Neuronal stem cell (in vitro differentiated cells): ENCODE data around the gene IGSF6.

ENCODE experiments used
- DNase-seq: peaks from one replicate; pipeline ENCODE4 v3.0.0-alpha.2; 2013; ENCODE audit warnings: low spot score
- H2AFZ ChIP-seq: one replicate; pipeline ENCODE4 v1.6.1; 2013; ENCODE audit warnings: mild to moderate bottlenecking, low read length, inconsistent platforms
- H2AK5ac ChIP-seq: 2 replicates; pipeline ENCODE4 v1.6.1; 2013; ENCODE audit warnings: low read depth, mild to moderate bottlenecking, inconsistent platforms, low read length, moderate library complexity, mixed read lengths
- H2BK120ac ChIP-seq: 2 replicates; pipeline ENCODE4 v1.6.1; 2013; ENCODE audit warnings: low read depth, mild to moderate bottlenecking, inconsistent platforms, low read length, moderate library complexity, mixed read lengths
- H2BK12ac ChIP-seq: one replicate; pipeline ENCODE4 v1.6.1; 2013; ENCODE audit warnings: low read length, inconsistent platforms
- H2BK15ac ChIP-seq: 2 replicates; pipeline ENCODE4 v1.6.1; 2013; ENCODE audit warnings: mild to moderate bottlenecking, low read length, inconsistent platforms, mixed read lengths
- H2BK5ac ChIP-seq: one replicate; pipeline ENCODE4 v1.6.1; 2013; ENCODE audit warnings: inconsistent platforms, mild to moderate bottlenecking, low read length, moderate library complexity
- H3K14ac ChIP-seq: one replicate; pipeline ENCODE4 v1.6.1; 2013; ENCODE audit warnings: low read length, inconsistent platforms
- H3K18ac ChIP-seq: 2 replicates; pipeline ENCODE4 v1.6.1; 2013; ENCODE audit warnings: low read length, inconsistent platforms
- H3K23ac ChIP-seq: 2 replicates; pipeline ENCODE4 v1.6.1; 2013; ENCODE audit warnings: low read depth, mild to moderate bottlenecking, mixed read lengths, low read length, inconsistent platforms; ENCODE audit not compliant: poor library complexity
- H3K27ac ChIP-seq: replicated peaks from 3 replicates; pipeline ENCODE4 v1.5.1; 2013; ENCODE audit warnings: low read length, inconsistent platforms
- H3K27me3 ChIP-seq, 3 experiments: 2 replicates each; pipeline ENCODE4 v1.6.1; 2013; ENCODE audit warnings: low read length in 3 of 3, mild to moderate bottlenecking in 2 of 3, inconsistent platforms in 1 of 3, low read depth in 1 of 3, mixed read lengths in 1 of 3, moderate library complexity in 1 of 3; ENCODE audit not compliant: control insufficient read depth in 3 of 3, insufficient read depth in 3 of 3
- H3K36me3 ChIP-seq, 2 donors: replicated peaks in 1 of 2; 2 replicates each; pipeline ENCODE4 v1.6.1; 2013; ENCODE audit warnings: low read length in 2 of 2; ENCODE audit not compliant: control insufficient read depth in 2 of 2, insufficient read depth in 2 of 2
- H3K4ac ChIP-seq: 2 replicates; pipeline ENCODE4 v1.6.1; 2013; ENCODE audit warnings: inconsistent platforms, mild to moderate bottlenecking, low read length, moderate library complexity
- H3K4me1 ChIP-seq, 2 donors: 1 replicate in 1 of 2; 2 replicates in 1 of 2; pipeline ENCODE4 v1.6.1; 2013; ENCODE audit warnings: low read length in 2 of 2, low read depth in 1 of 2; ENCODE audit not compliant: control insufficient read depth in 2 of 2, insufficient read depth in 1 of 2
- H3K4me2 ChIP-seq: one replicate; pipeline ENCODE4 v1.6.1; 2013; ENCODE audit warnings: mild to moderate bottlenecking, low read length, inconsistent platforms; ENCODE audit not compliant: insufficient read depth, poor library complexity, severe bottlenecking
- H3K4me3 ChIP-seq, 2 donors: 2 replicates each; pipeline ENCODE4 v1.5.1; 2013; ENCODE audit warnings: low read length in 2 of 2, mild to moderate bottlenecking in 2 of 2, inconsistent platforms in 1 of 2, moderate library complexity in 1 of 2
- H3K79me1 ChIP-seq: one replicate; pipeline ENCODE4 v1.6.1; 2013; ENCODE audit warnings: low read depth, mild to moderate bottlenecking, inconsistent platforms, low read length, moderate library complexity
- H3K9ac ChIP-seq: one replicate; pipeline ENCODE4 v1.6.1; 2013; ENCODE audit warnings: mild to moderate bottlenecking, low read depth, low read length, inconsistent platforms; ENCODE audit not compliant: poor library complexity
- H3K9me3 ChIP-seq, 2 donors: replicated peaks in 1 of 2; 2 replicates each; pipeline versions ENCODE3 to v1.6.1; 2013; ENCODE audit warnings: low read length in 2 of 2, mild to moderate bottlenecking in 2 of 2, inconsistent platforms in 1 of 2, low read depth in 1 of 2, mixed read lengths in 1 of 2, moderate library complexity in 1 of 2; ENCODE audit not compliant: control insufficient read depth in 2 of 2, insufficient read depth in 1 of 2
- H4K8ac ChIP-seq: one replicate; pipeline ENCODE4 v1.6.1; 2013; ENCODE audit warnings: low read depth, mild to moderate bottlenecking, inconsistent platforms, low read length, moderate library complexity
- H4K91ac ChIP-seq: one replicate; pipeline ENCODE4 v1.6.1; 2013; ENCODE audit warnings: low read length, low read depth, mild to moderate bottlenecking, inconsistent platforms; ENCODE audit not compliant: poor library complexity
- WGBS, 2 donors: extraction: QIAGEN DNeasy Blood & Tissue Kit; methylation state at CpG; one replicate each; pipeline ENCODE4 v1.1.7; 2013; ENCODE audit warnings: missing lambda C conversion rate in 2 of 2, mixed read lengths in 1 of 2; ENCODE audit not compliant: insufficient read length in 2 of 2, insufficient replicate concordance in 1 of 2; ENCODE audit errors: extremely low coverage in 2 of 2; 5-methylcytosine and 5-hydroxymethylcytosine counted together

The IGSF6 gene

GRCh38 chr16:21603928-21604327 lies 48.5 kb downstream of the IGSF6 start:
- DNase-seq, result no peak
- no peak overlapping the region for H2BK15ac ChIP-seq
- no peak overlapping the region for H3K4me3 ChIP-seq
- WGBS, 2 donors, result no CpG with 5 or more reads among the region's 3 CpGs
- H4K91ac ChIP-seq, result no peak overlapping the region
- no peak overlapping the region for H2AFZ ChIP-seq
- H2AK5ac ChIP-seq, result no peak overlapping the region
- H2BK5ac ChIP-seq, result no peak overlapping the region
- no peak overlapping the region for H2BK120ac ChIP-seq
- no peak overlapping the region for H2BK12ac ChIP-seq
- no peak overlapping the region for H3K27ac ChIP-seq
- H3K9ac ChIP-seq, result no peak overlapping the region
- no peak overlapping the region for H3K4me2 ChIP-seq
- H3K36me3 ChIP-seq, result peaks cover 0 to 10% of the 10 kb centered on the region in 2 donors
- no peak overlapping the region for H3K23ac ChIP-seq
- H3K9me3 ChIP-seq, result no peaks in the 10 kb centered on the region
- no peak overlapping the region for H3K18ac ChIP-seq
- peaks cover 6 to 9% of the 10 kb centered on the region in 2 donors for H3K4me1 ChIP-seq
- no peaks in the 10 kb centered on the region for H3K79me1 ChIP-seq
- H3K4ac ChIP-seq, result no peak overlapping the region
- no peak overlapping the region for H3K14ac ChIP-seq
- H4K8ac ChIP-seq, result no peak overlapping the region
- no peaks in the 10 kb centered on the region for H3K27me3 ChIP-seq

- H3K18ac ChIP-seq, result no peak overlapping the region
- no peak overlapping the region for H2BK15ac ChIP-seq
- WGBS, 2 donors, result no CpG with 5 or more reads among the region's 3 CpGs
Measured at GRCh38 chr16:21602785-21603184, 49.6 kb downstream of the IGSF6 start.

GRCh38 chr16:21600031-21600773 lies 52.2 kb downstream of the IGSF6 start:
- Histone ChIP-seq H4K8ac (no peak overlapping the region), H3K9ac (peak overlapping the region; percentile 50), H2AK5ac (no peak overlapping the region), H3K4me1 (peaks cover 0 to 12% of the 10 kb centered on the region in 2 donors), H4K91ac (no peak overlapping the region), H3K4me3 (peak overlapping the region; percentile 94 to 98), H2BK12ac (no peak overlapping the region), H3K18ac (peak overlapping the region; percentile 88), H2AFZ (peak overlapping the region; percentile 96), H3K9me3 (no peaks in the 10 kb centered on the region), H2BK120ac (no peak overlapping the region), H3K14ac (peak overlapping the region; percentile 58), H3K27ac (peak overlapping the region; percentile 96), H3K27me3 (no peaks in the 10 kb centered on the region), H3K4ac (no peak overlapping the region), H3K79me1 (no peaks in the 10 kb centered on the region), H2BK5ac (no peak overlapping the region), H3K23ac (no peak overlapping the region), H3K36me3 (peaks cover 0 to 8% of the 10 kb centered on the region in 2 donors), H2BK15ac (no peak overlapping the region), H3K4me2 (peak overlapping the region; percentile 72)
- no peak for DNase-seq
- WGBS, 2 donors, result no CpG with 5 or more reads among the region's 52 CpGs

More at GRCh38 chr16:21602785-21603184, 49.6 kb downstream of the IGSF6 start:
- Histone ChIP-seq H2BK120ac (no peak overlapping the region), H2BK12ac (no peak overlapping the region), H2AFZ (no peak overlapping the region), H3K4me1 (peaks cover 1 to 9% of the 10 kb centered on the region in 2 donors), H3K9ac (no peak overlapping the region), H3K4me3 (no peak overlapping the region), H3K79me1 (no peaks in the 10 kb centered on the region), H2AK5ac (no peak overlapping the region), H3K4ac (no peak overlapping the region), H3K9me3 (no peaks in the 10 kb centered on the region), H3K27ac (no peak overlapping the region), H3K27me3 (no peaks in the 10 kb centered on the region), H3K23ac (no peak overlapping the region), H2BK5ac (no peak overlapping the region), H3K36me3 (peaks cover 0 to 10% of the 10 kb centered on the region in 2 donors), H4K91ac (no peak overlapping the region), H3K14ac (no peak overlapping the region), H3K4me2 (no peak overlapping the region), H4K8ac (no peak overlapping the region)
- DNase-seq, result no peak

DNA sequence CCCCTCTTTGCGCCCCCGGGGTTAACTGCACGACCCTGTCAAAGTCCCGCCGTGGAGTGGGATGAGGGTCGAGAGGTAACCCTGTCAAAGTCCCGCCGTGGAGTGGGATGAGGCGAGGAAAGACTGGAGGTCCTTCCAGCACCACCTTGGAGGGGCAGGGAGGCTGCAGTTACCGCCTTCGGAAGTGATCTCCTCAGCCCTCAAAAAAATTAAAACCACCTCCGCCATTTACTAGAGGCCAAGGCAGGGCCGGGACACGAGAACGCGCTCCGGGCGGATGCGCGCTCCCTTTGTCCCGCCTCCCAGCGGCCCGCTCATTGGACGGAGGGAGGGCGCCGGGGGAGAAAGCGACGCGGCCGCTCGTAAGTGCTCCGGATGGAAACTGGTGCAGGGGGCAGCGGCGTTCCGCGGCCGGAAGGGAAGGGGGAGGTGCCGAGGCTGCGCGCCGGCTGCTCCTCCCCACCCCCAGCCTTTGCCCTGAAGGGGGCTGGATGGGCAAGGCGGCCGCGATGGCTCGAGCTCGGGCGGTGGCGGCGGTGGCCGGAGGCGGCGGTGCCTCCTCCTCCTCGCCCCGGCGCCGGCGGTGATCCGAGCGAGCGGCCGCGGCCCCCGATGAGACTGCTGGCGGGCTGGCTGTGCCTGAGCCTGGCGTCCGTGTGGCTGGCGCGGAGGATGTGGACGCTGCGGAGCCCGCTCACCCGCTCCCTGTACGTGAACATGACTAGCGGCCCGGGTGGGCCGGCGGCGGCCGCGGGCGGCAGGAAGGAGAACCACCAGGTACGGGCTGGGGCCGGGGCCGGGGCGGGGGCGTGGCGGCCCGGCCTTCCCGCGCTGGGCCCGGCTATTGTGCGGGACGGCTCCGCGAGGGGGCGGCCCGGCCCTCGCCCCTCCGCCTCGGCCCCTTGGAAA lies 53.0 kb downstream of the IGSF6 start, which contains the start of gene METTL9:
Gene METTL9, plus strand, starts transcription at position 456 of the 909 bp plus-strand sequence. Its CDS starts 157 bp downstream, at position 613.
- Histone ChIP-seq H3K4me1 (peaks cover 0 to 12% of the 10 kb centered on the region in 2 donors), H3K79me1 (no peaks in the 10 kb centered on the region), H2BK15ac (peak within 1 kb of the TSS; percentile 47), H3K27me3 (no peaks in the 10 kb centered on the region), H2BK12ac (no peak within 1 kb of the TSS), H2AK5ac (no peak within 1 kb of the TSS), H3K4me3 (peak within 1 kb of the TSS; percentile 94 to 98), H2BK120ac (peak within 1 kb of the TSS; percentile 29), H2AFZ (peak within 1 kb of the TSS; percentile 98), H3K9me3 (no peaks in the 10 kb centered on the region), H3K23ac (peak within 1 kb of the TSS; percentile 50), H3K14ac (peak within 1 kb of the TSS; percentile 100), H4K8ac (no peak within 1 kb of the TSS), H3K4me2 (peak within 1 kb of the TSS; percentile 72), H4K91ac (peak within 1 kb of the TSS; percentile 53), H3K9ac (peak within 1 kb of the TSS; percentile 100), H3K4ac (no peak within 1 kb of the TSS), H2BK5ac (peak within 1 kb of the TSS; percentile 77), H3K18ac (peak within 1 kb of the TSS; percentile 98), H3K27ac (peak within 1 kb of the TSS; percentile 96), H3K36me3 (peaks cover 0 to 4% of the 10 kb centered on the region in 2 donors)
- DNase-seq, result peak; percentile 91
- no CpG with 5 or more reads among the region's 100 CpGs for WGBS, 2 donors
